GM19025 (cell line): ENCODE measurements around the gene MAPK7.

ENCODE experiments used
- ATAC-seq: cut with Tn5 transposase; IDR thresholded peaks from one replicate; pipeline ENCODE4 v1.9.1; 2021; ENCODE audit warnings: mild to moderate bottlenecking, low read depth, moderate library complexity; ENCODE audit not compliant: unreplicated experiment

The MAPK7 gene

DNA sequence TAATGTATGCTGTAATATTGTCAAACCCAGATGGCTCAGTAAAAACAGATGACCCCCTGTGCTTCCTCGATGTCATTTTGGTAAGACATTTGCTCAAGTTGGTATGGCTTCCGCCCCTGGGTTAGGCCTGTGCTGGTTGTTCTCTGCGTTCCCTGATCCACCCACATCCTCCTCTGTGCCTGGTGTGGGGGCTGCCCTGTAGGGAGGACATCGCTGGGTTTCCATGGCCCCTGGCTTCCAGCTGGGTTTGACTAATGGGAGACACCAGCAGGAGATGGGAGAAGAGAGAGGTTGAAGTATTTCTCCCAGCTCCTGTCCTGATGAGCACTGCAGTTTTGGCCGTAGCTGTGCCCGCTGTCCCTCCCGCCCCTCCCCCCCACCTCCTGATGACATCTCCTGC, 13.1 kb downstream of the MAPK7 start:
- ATAC-seq: no peak

DNA sequence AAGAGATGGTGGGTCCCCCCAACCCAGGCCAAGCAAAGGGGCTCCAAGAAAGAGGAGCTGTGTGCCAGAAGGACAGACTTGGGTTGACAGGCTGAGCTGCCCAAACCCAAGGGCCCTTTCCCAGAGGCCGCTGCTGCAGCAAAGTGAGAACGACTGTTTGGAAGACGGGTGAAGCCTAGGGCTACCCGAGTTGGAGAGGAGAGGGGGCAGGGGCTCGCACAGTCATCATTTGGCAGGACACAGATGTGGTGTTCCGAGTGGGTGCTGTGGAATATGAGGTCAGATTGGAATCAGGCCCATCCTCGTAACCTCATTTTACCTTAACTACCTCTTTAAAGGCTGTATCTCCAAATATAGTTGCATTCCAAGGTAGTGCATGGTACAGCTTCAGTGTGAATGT, 14.0 kb downstream of the MAPK7 start:
- no peak for ATAC-seq

DNA sequence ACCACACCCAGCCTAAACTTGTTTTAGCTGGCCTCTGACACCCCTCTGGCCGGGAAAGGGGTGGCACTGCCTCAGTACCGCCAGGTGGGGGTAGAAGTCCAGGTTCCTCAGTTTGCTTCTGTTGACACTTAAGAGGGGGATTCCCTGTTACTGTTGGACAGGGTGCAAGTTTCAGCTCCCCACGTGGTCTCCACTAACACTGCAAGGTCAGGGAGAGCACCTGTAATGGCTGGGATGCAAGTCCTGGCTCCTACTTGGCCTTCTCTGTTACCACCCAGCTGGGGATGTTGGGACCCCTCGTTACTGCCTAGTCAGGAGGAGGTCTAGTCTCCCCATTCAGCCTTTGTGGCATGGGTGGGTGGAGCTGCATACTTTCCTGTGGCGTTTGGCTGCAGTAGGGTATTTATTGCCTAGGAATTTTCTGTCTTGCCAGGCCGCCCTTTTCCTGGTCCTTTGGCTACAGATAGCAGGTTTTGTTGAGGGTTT, 19.3 kb downstream of the MAPK7 start:
- ATAC-seq: no peak

DNA sequence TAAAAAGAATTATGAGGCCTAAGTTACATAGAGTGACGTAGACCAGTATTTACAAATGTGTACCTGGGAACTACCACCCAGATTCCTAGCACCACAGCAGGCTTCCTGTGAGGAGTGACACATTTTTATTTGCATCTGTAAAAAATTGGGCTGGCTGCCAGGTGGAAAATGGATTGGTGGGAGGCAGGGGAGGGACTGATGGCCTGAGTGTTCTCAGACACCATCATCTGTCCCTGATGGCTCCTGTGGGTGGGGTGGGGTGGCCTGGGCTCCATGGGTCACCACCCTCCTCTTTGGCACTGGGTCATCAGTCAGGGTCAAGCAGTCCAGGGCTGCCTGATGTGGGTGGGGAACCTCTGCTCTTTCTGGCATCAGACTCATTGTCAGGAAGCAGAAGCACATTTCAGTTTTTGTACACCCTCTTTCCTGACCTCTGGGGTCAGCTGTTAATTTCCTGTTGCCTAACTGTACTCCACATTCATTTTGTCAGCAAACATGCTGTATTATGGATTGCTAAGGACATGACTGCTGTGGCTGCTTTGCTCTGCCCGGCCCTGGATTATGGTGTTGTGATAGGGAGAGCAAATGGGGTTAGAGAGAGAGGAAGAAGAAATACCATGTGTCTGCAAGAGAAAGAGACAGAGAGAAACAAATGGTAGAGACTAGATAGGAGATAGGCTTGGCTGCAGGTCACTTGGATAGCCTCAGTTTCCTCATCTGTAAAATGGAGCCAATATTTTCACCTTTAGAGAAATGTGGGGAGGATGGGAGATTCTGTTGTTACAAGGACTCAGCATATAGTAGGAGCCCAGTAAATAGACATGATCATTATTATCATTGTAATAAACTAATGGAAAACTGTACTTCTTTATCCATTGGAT, 20.2 kb downstream of the MAPK7 start:
- ATAC-seq: no peak

DNA sequence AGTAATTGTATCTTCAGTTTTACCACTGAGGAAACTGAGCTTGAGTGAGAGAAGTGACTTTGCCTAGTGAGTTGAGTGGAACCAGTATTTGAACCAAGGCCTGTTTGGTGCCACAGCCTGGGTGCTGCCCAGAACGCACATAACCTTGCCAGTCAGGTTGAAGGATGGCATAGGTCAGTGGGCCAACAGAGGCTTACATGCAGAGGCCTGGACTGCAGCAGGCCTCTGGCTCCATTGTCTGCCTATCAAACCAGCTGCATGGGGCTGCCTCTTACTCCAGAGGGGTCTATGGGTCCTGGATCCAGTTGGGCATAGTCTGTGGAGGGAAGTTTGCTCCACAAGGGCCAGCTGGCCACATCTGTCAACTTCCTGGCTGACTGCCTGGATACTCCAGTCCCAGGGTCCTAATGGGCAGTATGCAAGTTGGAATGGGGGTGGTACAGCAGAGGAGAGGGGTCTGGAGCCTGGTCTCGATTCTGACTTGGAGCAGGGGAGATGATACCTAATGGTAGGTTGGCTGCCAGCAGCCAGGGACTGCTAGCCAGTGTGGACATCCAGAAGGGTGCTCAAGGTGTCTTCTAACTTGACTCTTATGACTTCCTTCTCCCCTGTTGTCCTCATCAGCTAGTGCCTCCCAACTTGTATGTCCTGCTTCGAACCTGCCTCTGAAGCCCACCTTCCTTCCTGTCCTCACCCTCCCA, 21.6 kb downstream of the MAPK7 start:
- no peak for ATAC-seq

DNA sequence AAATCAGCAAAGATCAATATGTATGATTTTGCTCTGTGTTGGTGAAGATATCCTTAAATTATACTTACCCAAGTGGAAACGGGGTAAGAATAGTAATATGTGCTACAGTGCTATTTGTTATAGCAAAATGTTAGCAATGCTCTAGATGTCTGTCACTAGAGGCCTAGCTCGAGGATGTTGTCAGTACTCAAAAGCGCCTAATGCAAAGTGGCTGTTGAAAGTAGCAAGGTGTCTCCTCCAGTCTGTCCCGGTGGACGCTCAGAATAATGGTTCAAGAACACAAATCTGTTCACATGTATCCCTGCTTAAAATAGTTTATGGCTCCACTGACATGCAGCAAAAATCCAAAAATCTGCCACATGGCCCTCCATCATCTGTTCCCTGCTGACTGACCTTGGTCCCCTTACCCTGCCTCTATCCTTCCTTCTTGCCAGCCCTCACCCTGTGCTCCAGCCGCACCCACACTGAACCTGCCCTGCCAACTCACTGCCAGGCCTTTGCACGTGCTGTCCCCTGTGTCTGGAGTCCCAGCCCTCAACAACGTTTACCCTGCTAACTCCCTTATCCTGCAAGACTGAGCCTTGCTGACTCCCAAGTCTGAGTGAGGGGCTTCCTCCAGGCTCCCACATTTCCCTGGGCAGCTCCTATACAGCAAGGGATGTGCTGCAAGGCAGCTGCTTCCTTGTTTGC, 23.2 kb downstream of the MAPK7 start:
- ATAC-seq: no peak

DNA sequence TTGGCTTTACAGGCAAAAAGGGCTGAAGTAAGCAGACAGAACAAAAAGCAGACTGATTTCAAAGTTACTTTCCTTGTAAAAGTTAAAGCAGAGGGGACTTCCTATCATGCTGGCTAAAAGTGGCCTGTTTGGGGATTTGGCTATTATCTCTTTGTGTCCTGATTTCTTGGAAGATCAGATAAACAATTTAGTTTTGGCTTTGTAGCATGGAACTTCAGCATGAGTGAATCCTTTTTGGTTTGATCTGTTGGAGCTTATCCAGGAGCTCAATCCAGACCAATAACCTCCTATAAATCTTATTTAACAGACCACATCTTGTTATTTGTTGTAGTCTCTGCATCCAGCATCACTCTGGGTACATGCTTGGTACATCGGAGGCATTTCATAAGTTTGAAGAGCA, 23.9 kb downstream of the MAPK7 start:
- no peak for ATAC-seq

DNA sequence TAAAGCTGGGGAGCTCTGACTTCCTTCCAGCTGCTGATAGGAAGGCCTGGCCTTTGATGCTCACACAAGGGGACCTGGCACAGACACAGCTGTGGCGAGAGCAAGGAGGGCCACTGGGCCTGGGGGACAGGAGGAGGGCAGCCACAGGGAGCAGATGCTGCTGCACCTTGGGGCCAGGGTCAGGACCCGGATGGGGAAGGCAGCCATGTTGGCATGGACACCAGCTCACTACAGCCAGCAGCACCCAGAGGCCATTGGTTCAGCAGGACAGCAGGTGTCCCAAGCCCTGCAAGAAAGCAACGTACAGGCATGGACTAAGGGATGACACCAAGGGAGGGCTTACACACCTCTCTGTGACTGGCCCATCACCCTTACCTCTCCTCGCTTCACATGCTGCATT, 24.7 kb downstream of the MAPK7 start:
- no peak for ATAC-seq

DNA sequence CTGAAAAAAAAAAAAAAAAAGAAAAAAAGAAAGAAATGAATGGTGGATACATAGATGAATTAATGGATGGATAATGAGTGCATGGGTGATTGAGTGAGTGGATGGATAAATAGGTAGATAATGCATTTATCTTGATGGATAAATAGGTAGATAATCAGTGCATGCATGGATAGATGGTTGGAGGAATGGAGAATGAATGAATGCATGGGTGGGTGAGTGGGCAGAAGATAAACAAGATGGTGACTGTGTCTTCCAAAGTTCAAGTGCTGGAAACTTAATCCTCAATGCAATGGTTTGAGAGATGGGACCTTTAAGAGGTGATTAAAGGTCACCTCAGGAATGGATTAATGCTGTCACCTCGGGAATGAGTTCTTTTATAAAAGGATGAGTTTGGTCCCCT, 26.0 kb downstream of the MAPK7 start:
- no peak for ATAC-seq

DNA sequence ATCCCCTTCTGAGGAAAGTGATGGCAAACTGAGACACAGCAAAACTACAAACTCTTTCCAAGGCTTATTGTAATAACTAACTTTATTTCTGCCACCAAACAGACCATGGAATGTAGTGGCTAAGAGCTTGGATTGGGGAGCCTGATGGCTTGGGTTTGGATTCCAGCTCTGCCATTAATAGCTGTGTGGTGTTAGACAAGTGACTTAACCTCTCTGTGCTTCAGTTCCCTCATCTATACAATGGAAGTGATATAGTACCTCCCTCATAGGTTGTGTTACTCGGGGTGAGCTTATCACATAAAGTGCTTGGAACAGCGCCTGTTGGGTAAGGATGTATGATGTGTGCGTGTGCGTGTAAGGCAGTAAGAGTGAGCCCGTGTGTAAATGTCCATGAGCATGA, 26.8 kb downstream of the MAPK7 start:
- no peak for ATAC-seq

DNA sequence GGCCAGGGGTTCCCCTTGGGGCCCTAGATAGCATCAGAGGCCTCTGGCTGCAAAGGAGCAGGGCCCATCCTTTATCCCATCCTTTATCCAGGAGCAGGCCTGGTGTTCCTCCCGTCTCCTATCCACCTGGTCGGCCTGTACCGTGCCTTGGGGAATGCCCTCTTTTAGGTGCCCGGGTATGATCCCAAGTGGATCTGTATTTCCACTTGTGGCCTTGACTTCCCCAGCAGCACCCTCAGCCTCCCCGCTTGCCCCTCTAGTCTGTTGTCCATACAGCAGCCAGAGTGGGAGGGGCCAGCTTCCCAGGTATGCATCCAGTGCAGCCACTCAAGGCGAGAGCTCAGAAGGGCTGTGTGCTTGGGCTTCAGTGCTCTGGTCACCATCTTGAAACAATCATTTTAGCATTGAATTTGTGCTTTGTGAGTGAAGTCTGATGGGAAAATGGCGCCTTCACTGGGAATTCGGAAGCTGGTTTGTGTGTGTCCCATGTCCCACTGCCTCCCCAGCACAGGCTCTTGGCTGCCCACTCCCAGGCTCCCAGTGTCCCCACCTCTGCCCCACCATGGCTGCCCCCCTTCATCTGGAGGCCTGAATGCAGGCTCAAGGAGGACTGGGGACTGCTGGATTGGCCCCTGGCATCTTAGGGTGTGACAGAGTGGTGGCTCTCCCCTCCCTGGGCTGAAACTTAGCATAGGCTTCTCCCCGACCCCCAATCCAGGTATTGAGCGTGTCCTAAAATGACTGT, 29.5 kb downstream of the MAPK7 start:
- no peak for ATAC-seq

DNA sequence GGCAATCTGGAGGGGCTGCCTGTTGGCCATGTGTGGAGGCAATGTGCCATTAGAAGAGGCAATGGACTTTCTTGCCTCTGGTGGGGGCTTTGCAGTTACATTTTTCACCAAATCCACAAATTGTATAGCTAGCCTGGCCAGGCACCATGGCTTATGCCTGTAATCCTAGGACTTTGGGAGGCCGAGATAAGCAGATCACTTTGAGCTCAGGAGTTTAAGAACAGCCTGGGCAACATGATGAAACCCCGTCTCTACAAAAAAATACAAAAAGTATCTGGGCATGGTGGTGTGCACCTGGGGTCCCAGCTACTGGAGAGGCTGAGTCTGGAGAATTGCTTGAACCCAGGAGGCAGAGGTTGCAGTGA, 30.0 kb downstream of the MAPK7 start:
- ATAC-seq: no peak

DNA sequence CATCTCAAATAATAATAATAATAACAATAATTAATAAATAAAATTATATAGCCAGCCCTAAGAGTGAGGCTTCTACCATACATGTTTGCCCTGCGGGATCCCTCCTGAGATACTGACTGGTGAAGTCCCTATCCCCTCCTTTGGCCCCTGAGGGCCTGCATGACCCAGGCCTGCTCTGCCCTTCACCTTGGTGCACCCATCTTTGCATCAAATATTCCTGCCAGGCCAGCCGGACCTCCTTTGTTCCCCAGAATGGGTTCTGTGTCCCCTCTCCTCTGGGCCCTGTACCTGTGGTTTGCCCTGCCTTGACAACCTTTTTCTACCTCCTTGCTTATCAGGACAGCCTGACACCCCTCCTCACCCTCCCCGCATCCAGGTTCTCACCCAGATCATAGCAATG, 30.8 kb downstream of the MAPK7 start:
- ATAC-seq: no peak

DNA sequence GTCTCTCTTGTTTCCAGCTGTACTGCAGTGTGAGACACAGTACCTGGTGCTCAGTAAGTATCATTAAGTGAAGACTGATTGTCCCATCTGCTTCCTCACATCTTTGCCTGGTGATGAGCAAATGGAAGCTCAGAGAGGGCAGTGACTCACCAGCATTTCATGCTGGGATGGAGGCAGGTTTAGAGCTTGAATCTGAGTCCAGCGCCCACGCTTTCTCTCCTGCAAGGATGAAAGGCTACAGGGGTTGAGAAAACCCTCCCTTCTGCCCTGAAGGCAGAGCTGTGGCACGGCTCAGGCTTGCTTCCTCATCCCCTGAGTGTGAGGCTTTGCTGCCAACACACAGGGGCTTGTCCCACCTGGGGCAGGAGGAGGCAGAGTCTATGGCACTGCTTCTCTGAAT, 31.2 kb downstream of the MAPK7 start:
- ATAC-seq: no peak

DNA sequence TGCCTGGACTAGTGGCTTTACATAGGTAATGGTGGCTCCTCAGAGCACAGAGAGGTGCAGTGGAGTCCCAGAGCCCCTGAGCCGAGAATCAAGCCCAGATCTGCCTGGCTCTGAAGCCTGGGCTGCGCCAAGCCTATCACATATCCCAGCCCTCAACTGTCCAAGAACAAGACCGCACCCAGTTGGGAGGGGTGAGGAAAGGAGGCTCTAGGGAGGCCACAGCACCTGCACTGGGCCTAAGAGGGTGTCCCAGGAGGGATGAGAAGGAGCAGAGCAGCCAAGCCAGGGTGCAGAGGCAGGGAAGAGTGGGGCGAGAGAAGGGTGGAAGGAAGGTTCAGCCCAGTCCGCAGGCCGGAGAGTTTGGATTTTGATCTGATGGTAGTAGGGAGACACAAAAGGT, 31.8 kb downstream of the MAPK7 start:
- ATAC-seq: no peak

DNA sequence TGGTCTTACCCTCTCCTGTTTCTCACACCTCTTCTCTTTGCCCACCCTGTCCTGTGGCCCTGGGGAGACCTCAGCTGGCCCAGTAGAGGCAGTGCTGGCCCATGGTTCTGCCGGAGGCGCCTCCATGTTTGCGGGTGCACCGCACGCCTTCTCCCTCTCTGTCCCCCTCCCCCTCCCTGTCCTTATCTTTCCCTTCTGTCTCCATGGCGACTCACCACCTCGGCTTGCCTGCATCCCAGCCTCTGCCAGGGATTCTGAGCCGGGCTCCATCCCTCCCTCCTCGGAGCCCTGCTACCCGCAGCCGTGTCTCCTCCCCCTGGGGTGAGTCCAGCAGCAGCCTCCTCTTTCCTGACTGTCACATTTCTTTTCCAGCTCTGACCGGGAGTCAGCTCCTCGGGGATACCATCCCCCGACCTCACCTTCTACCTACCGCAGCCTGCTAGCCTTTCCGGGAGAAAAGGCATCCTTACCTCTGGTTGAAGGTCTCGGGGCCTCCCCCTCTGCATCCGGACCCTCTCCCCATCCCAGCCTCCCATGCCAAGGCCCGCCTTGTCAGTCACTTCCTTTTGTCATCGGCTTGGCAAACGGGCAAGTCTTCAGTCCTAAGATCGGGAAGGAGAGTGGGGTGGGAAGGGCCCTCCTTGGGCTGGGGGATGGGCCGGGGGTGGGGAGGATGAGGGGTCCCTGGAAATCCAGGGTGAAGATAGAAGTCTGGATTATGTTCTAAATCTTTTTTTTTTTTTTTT, 32.8 kb downstream of the MAPK7 start, which contains the start of gene RNF112:
Gene RNF112 (plus strand): TSS at position 358 of the 746 bp plus-strand sequence. CDS start 177 bp downstream, at position 535.
- ATAC-seq: no peak

DNA sequence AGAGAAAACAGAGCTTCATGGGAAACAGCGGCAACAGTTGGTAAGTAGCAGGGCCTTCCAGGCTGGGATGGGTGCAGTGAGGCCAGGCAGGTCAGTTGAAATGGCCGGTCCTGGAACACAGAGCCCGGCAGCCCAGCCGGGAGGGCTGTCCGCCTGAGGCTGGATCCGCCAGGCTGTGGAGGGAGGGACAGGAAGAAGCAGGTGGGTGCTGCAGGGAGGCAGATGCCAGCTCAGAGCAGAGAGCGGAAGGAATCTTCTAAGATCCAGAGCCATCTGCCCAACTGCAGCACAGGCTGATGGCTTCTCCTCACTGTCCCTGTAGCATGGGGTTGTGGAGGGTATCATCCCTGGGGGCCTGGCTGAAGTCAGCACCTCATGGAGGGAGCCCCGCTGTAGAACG, 33.3 kb downstream of the MAPK7 start:
- no peak for ATAC-seq

DNA sequence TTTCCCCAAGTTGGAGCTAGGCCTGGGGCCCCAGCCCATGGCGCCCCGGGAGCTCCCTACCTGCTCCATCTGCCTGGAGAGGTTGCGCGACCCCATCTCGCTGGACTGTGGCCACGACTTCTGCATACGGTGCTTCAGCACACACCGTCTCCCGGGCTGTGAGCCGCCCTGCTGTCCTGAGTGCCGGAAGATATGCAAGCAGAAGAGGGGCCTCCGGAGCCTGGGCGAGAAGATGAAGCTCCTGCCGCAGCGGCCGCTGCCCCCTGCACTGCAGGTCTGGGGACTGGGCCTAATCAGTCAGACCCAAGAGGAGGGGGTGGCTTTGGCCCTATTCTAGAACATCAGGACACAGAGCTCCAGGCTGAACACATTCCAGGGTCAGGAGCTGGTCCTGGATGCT, 34.2 kb downstream of the MAPK7 start:
- ATAC-seq: no peak

DNA sequence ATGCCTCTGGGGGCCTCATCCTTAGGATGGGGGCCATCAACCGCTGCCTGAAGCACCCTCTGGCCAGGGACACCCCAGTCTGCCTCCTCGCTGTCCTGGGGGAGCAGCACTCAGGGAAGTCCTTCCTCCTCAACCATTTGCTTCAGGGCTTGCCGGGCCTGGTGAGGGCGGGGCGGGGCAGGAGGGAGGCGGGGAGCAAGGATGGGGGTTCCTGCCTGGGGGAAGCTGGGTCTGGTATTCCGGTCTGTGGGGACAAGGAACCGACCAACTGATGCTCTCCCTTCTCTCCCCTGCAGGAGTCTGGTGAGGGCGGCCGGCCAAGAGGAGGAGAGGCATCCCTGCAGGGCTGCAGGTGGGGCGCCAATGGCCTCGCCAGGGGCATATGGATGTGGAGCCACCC, 34.7 kb downstream of the MAPK7 start:
- no peak for ATAC-seq

DNA sequence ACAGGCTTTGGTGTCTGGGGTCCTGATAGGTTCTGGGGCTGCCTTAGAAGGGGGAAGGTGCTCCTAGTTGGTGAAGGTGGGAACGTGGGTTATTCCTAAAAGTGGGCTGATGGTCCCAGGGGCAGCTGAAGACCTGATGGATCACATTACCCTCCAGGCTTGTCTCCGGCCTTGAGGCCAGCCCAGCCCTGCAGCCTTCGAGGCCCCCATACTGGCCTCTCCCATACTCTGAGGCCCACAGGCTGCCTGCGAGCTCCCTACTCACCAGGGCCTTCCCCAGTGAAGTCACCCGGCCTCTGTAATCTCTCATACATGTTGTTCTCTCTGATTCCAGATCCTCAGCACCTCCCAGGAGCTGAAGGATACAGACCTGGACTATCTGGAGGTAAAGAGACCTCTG, 35.5 kb downstream of the MAPK7 start:
- ATAC-seq: no peak
